ENCODE data around the gene CGNL1.

CGNL1 gene

GRCh38 chr15:57527382-57528091, 151.2 kb downstream of the CGNL1 start:
- TF ChIP-seq CTCF (conservative IDR thresholded peaks at IDR 0.05): peak; percentile 75
- peak overlapping the region; percentile 97 for H3K27ac ChIP-seq

GRCh38 chr15:57528940-57529565, 152.7 kb downstream of the CGNL1 start:
- no peak for TF ChIP-seq CTCF (conservative IDR thresholded peaks at IDR 0.05)
- peak overlapping the region; percentile 97 for H3K27ac ChIP-seq

GRCh38 chr15:57529748-57530147, 153.4 kb downstream of the CGNL1 start:
- H3K27ac ChIP-seq: peak overlapping the region; percentile 97
- no peak for TF ChIP-seq CTCF (conservative IDR thresholded peaks at IDR 0.05)

GRCh38 chr15:57532731-57533447, 156.6 kb downstream of the CGNL1 start:
- no peak overlapping the region for H3K27ac ChIP-seq

GRCh38 chr15:57533448-57533799, 157.1 kb downstream of the CGNL1 start:
- no peak overlapping the region for H3K27ac ChIP-seq
- TF ChIP-seq CTCF (conservative IDR thresholded peaks at IDR 0.05): no peak

More at GRCh38 chr15:57532731-57533447, 156.6 kb downstream of the CGNL1 start:
- TF ChIP-seq CTCF (conservative IDR thresholded peaks at IDR 0.05): no peak

- TF ChIP-seq CTCF (conservative IDR thresholded peaks at IDR 0.05): no peak
- no peak overlapping the region for H3K27ac ChIP-seq
These were observed 158.0 kb downstream of the CGNL1 start for GRCh38 chr15:57534281-57534680.

- no peak for TF ChIP-seq CTCF (conservative IDR thresholded peaks at IDR 0.05)
- H3K27ac ChIP-seq: peak overlapping the region; percentile 82
These were observed 160.8 kb downstream of the CGNL1 start for GRCh38 chr15:57537072-57537471.
